Ascending aorta (tissue), 2 donors: ENCODE data around the gene PTGDR. TPM values are rescaled to one million over a fixed set of nuclear protein-coding genes. Genes with fewer than 3 reads are reported as not detected.
A peak's percentile ranks its signal among the peaks of the same experiment; 100 is the strongest.

Experiments used
- DNase-seq, 2 donors: peaks; one replicate each; pipeline ENCODE4 v3.0.0-alpha.2; 2019; ENCODE audit warnings: low spot score in 2 of 2
- H3K27ac ChIP-seq, 2 donors: fragments of 200-600 bp; sonication (generic); one replicate each; pipeline ENCODE4 v1.5.1; 2016 to 2017; ENCODE audit warnings: mild to moderate bottlenecking in 1 of 2
- H3K27me3 ChIP-seq: fragments of 200-600 bp; sonication (generic); one replicate; pipeline ENCODE4 v1.5.1; 2017
- H3K36me3 ChIP-seq, 2 donors: fragments of 200-600 bp; sonication (generic); one replicate each; pipeline ENCODE4 v1.5.1; 2016
- H3K4me1 ChIP-seq, 2 donors: fragments of 200-600 bp; sonication (generic); one replicate each; pipeline ENCODE4 v1.5.1; 2016 to 2017; ENCODE audit warnings: mild to moderate bottlenecking in 1 of 2
- H3K4me3 ChIP-seq, 2 donors: fragments of 200-600 bp; sonication (generic); one replicate each; pipeline ENCODE4 v1.5.1; 2016 to 2017; ENCODE audit warnings: mild to moderate bottlenecking in 1 of 2
- H3K9me3 ChIP-seq, 2 donors: fragments of 200-600 bp; sonication (generic); one replicate each; pipeline ENCODE4 v1.5.1; 2016
- intact Hi-C: fragments of 100-400 bp; cut with DNase I; formaldehyde crosslinking; loops from one replicate; pipeline ENCODE4 v1.15.1; 2023
- total RNA-seq: library from RNA; depleted of rRNA; stranded (reverse); fragments of >200 nt; gene quantifications from one replicate; pipeline ENCODE4 v1.1.0, GENCODE V29; 2016
- TF ChIP-seq, protein P1 (sequence below), 3 experiments: fragments of 200-600 bp in 2 of 3; fragments of 450-650 bp in 1 of 3; sonication (generic) in 2 of 3; IDR thresholded peaks; one replicate each; pipeline ENCODE4 v1.5.1; 2016 to 2019; ENCODE audit warnings: antibody characterized with exemption in 3 of 3, mild to moderate bottlenecking in 1 of 3, moderate library complexity in 1 of 3

The PTGDR gene
- total RNA-seq, 1 donor from 2014 or later = 13.4 TPM

GRCh38 chr14:52286661-52287649 is 19.5 kb downstream of the PTGDR start:
- Histone ChIP-seq H3K36me3 (no peaks in the 10 kb centered on the region), H3K4me1 (no peaks in the 10 kb centered on the region), H3K4me3 (no peak overlapping the region), H3K27ac (no peak overlapping the region), H3K9me3 (no peaks in the 10 kb centered on the region), H3K27me3 (no peaks in the 10 kb centered on the region)
- DNase-seq = no peak
- TF ChIP-seq, protein P1, sequence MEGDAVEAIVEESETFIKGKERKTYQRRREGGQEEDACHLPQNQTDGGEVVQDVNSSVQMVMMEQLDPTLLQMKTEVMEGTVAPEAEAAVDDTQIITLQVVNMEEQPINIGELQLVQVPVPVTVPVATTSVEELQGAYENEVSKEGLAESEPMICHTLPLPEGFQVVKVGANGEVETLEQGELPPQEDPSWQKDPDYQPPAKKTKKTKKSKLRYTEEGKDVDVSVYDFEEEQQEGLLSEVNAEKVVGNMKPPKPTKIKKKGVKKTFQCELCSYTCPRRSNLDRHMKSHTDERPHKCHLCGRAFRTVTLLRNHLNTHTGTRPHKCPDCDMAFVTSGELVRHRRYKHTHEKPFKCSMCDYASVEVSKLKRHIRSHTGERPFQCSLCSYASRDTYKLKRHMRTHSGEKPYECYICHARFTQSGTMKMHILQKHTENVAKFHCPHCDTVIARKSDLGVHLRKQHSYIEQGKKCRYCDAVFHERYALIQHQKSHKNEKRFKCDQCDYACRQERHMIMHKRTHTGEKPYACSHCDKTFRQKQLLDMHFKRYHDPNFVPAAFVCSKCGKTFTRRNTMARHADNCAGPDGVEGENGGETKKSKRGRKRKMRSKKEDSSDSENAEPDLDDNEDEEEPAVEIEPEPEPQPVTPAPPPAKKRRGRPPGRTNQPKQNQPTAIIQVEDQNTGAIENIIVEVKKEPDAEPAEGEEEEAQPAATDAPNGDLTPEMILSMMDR (IDR thresholded peaks at IDR 0.05) = no peak
- intact Hi-C loops = no loop called here

DNA sequence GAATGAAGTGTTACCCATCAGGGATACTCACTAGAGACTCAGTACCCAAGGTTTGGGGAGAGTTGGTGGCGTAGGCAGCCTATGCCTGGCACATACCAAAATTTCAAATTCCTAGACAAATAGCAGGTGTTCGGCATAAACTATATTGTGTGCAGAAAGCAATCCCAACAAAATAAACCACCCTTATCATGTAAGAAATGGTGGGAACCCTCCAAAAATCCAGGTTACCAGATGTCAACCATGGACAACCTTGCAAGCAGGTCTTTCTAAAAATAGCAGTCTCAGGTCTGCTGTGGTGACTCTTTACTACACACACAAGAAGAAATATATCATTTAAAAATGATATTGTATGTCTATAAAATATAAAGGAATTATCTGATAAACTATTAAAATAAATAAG is 28.9 kb downstream of the PTGDR start:
- TF ChIP-seq, protein P1 (IDR thresholded peaks at IDR 0.05) = no peak
- no peak overlapping the region for H3K27ac ChIP-seq
- H3K36me3 ChIP-seq = no peaks in the 10 kb centered on the region
- no peak for DNase-seq
- no peaks in the 10 kb centered on the region for H3K9me3 ChIP-seq
- H3K4me3 ChIP-seq = no peak overlapping the region
- H3K27me3 ChIP-seq = no peaks in the 10 kb centered on the region
- intact Hi-C loops = no loop called here
- H3K4me1 ChIP-seq = no peaks in the 10 kb centered on the region

DNA sequence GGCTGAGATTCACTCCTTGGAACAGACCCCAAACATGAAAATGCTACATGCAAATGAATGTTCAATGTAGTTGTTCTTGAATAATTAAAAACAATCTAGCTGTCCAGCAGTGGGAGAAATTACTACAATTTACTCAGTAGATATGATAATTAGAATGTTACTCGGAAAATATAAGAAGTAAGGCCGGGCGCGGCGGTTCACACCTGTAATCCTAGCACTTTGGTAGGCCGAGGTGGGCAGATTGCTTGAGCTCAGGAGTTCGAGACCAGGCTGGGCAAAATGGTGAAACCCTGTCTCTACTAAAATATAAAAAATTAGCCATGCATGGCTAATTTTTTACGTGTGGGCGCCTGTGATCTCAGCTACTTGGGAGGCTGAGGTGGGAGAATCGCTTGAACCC is 31.3 kb downstream of the PTGDR start:
- intact Hi-C loops = loop anchor here (1.0 kb wide), 1 partner anchor 175 kb away; no protein-coding TSS in a partner anchor
- H3K36me3 ChIP-seq = no peaks in the 10 kb centered on the region

GRCh38 chr14:52299692-52300278 is 32.3 kb downstream of the PTGDR start:
- Histone ChIP-seq H3K27ac (no peak overlapping the region), H3K36me3 (no peaks in the 10 kb centered on the region), H3K4me1 (no peaks in the 10 kb centered on the region), H3K27me3 (no peaks in the 10 kb centered on the region), H3K9me3 (no peaks in the 10 kb centered on the region), H3K4me3 (no peak overlapping the region)
- no peak for DNase-seq
- intact Hi-C loops = loop anchor here (1.0 kb wide), 1 partner anchor 174 kb away; no protein-coding TSS in a partner anchor
- TF ChIP-seq, protein P1 (IDR thresholded peaks at IDR 0.05) = peak; percentile 49 to 74 (median 52)

More for the DNA sequence above, 31.3 kb downstream of the PTGDR start:
- no peak for DNase-seq
- Histone ChIP-seq H3K9me3 (no peaks in the 10 kb centered on the region), H3K4me1 (no peaks in the 10 kb centered on the region), H3K27ac (no peak overlapping the region), H3K4me3 (no peak overlapping the region), H3K27me3 (no peaks in the 10 kb centered on the region)
- TF ChIP-seq, protein P1 (IDR thresholded peaks at IDR 0.05) = no peak

- intact Hi-C loops = no loop called here
- Histone ChIP-seq H3K36me3 (no peaks in the 10 kb centered on the region), H3K4me3 (no peak overlapping the region), H3K27me3 (no peaks in the 10 kb centered on the region), H3K9me3 (no peaks in the 10 kb centered on the region), H3K27ac (no peak overlapping the region), H3K4me1 (no peaks in the 10 kb centered on the region)
- TF ChIP-seq, protein P1 (IDR thresholded peaks at IDR 0.05) = no peak
- DNase-seq = no peak
Measured at GRCh38 chr14:52303236-52303635, 35.7 kb downstream of the PTGDR start.
